Astrocyte (in vitro differentiated cells and primary cell): ENCODE measurements around the gene RBM14.
"Not testable (repeated sequence)": the region's sequence is repeated elsewhere in the genome, so short reads cannot be mapped to it uniquely, and the experiment has no call there.

ENCODE experiments used
- EZH2 ChIP-seq: IDR thresholded peaks from 2 replicates; pipeline ENCODE4 v1.6.1; 2012; ENCODE audit warnings: mild to moderate bottlenecking, low read length, inconsistent platforms; ENCODE audit not compliant: insufficient read depth
- TF ChIP-seq, protein P1 (sequence below): IDR thresholded peaks from 2 replicates; pipeline ENCODE4 v1.5.1; 2011; ENCODE audit warnings: low read depth, mild to moderate bottlenecking, inconsistent platforms, low read length, moderate library complexity; ENCODE audit not compliant: insufficient read depth

DNA sequence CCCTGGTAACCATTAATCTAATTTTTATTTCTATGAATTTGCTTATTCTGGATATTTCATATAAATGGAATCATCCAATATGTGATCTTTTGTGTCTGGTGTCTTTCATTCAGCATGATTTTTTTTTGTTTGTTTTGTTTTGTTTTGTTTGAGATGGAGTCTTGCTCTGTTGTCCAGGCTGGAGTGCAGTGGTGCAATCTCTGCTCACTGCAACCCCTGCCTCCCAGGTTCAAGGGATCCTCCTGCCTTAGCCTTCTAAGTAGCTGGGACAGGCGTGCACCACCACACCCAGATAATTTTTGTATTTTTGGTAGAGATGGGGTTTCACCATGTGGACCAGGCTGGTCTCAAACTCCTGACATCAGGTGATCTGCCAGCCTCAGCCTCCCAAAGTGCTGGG lies 31.0 kb upstream of the RBM14 start:
- TF ChIP-seq, protein P1, sequence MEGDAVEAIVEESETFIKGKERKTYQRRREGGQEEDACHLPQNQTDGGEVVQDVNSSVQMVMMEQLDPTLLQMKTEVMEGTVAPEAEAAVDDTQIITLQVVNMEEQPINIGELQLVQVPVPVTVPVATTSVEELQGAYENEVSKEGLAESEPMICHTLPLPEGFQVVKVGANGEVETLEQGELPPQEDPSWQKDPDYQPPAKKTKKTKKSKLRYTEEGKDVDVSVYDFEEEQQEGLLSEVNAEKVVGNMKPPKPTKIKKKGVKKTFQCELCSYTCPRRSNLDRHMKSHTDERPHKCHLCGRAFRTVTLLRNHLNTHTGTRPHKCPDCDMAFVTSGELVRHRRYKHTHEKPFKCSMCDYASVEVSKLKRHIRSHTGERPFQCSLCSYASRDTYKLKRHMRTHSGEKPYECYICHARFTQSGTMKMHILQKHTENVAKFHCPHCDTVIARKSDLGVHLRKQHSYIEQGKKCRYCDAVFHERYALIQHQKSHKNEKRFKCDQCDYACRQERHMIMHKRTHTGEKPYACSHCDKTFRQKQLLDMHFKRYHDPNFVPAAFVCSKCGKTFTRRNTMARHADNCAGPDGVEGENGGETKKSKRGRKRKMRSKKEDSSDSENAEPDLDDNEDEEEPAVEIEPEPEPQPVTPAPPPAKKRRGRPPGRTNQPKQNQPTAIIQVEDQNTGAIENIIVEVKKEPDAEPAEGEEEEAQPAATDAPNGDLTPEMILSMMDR, result not testable (repeated sequence)
- not testable (repeated sequence) for TF ChIP-seq EZH2
